GM10847 (cell line): Measurements from ENCODE around the gene PLEKHG4.

Source experiments
- POLR2A ChIP-seq: IDR thresholded peaks from 2 replicates; pipeline ENCODE4 v1.6.1; 2011; ENCODE audit not compliant: insufficient read length; ENCODE audit errors: extremely low read depth

PLEKHG4 gene

DNA sequence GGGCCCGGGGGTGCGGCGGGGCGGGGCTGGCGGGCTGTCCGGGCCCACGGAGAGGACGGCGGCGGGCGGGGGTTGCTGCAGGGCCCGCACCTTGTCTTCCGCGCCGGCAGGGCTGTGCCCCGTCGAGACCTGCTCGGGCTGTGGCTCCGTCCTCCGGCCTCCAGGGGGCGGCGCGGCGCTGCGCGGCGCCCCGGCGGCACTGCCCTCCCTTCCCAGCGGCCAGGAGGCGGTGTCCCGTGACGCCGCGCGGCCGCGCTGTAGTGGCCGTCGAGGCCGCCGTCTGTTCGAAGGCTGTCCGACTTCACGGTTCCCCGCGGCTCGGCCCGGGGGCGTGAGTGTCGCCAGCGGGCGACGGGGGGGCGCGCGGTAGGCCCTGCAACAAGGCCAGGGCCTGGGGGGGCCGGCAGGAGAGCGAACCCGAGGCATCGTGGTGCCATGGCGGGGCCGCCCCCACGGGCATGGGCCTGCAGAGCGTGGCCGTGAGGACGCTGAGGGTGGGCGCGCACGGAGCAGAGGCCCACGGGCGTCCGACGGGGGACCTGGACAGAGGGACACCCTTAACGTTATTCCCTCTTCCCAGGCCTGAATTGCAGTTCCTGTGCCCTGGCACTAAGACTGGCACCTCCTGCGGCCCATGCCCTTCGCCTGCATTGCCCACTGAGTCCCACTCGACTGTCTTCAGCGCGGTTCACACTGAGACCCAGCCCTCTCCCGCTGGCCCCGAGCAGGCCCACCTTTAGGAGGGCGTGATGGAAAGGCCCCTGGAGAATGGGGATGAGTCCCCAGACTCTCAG lies at the start of gene PLEKHG4:
TSS of gene PLEKHG4 (plus strand) at position 237 of the 794 bp plus-strand sequence. CDS start at position 750, 513 bp downstream.
- peak; percentile 25 for TF ChIP-seq POLR2A

- no peak for TF ChIP-seq POLR2A
Measured at GRCh38 chr16:67229906-67230808, 49.2 kb upstream of the PLEKHG4 start.

- TF ChIP-seq POLR2A = no peak
Measured at GRCh38 chr16:67230809-67231660, 48.3 kb upstream of the PLEKHG4 start.

GRCh38 chr16:67233596-67233995 lies 45.7 kb upstream of the PLEKHG4 start:
- no peak for TF ChIP-seq POLR2A

- no peak for TF ChIP-seq POLR2A
Measured at GRCh38 chr16:67234180-67234597, 45.1 kb upstream of the PLEKHG4 start.

DNA sequence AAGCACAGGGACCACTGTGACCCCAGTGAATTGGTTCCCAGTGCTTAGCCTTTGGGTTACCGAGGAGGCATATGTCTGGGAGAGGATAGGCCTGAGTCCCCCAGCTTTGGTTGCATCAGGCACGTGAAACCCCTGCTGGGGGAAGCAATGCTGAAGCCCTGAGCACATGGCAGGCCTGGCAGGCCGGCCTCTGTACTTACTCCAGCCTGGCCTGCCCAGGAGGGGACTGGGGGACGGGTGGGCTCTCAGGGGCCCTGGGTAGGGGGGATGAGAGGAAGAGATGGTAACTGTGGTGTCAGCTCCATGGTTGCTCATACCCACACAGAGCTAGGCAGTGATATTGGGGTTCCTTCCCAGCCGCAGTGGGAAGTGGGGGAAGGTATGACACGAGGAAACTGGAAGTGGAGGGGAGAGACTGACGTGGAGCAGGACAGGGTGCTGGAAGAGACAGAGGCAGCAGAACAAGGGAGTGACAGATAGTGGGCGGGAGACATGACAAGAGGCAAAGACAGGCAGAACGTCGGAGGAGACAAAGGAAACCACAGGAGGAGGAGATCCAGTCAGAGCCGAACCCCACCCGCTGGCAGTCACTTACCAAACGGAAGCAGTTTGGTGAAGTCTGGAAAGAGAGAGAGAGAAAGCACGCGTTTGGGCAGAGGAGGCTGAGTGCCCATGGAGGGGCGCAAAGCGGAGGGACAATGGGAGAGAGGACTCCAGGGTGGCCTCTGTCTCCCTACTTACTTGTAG lies 43.3 kb upstream of the PLEKHG4 start:
- TF ChIP-seq POLR2A = no peak

GRCh38 chr16:67236563-67237395 lies 42.6 kb upstream of the PLEKHG4 start:
- no peak for TF ChIP-seq POLR2A

DNA sequence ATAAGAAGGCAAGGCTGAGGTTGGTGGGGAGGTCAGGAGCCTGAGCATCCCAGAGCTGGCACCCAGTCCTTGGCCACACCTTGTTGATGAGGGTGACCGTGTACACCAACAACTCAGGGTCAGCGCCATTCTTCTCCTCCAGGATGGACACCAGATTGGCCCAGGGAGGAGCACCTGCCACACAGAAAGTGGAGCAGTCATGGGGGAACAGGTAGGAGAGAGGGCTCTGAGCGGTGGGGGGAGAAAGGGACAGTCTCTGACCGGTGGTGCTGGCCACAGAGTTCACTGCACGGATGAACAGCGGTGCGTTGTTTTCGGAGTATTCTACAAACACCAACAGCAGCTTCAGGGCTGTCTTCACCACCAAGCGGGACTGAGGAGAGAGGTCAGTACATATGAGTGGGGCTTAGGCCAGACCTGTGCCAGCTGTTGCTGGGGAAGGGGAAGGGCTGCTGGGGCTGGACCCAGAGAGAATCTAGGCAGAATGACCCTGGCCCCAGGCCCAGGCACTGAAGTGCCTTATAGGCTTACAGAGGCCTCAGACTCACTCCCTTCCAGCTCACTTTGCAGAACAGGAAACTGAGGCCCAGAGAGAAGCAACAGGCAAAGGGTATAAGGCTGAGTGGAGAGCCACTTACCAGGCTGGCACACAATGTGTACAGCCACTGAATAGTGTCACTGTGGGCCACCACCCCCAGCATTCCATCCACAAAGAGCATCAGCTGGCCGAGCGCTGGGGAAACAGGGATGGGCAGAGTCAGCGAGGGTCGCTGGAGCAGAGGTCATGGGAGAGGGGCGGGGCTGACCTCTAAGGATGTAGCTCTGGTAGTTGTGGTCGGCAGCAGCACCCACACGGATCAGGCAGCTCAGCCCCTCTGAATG lies 41.7 kb upstream of the PLEKHG4 start:
- TF ChIP-seq POLR2A = no peak

GRCh38 chr16:67238278-67238575 lies 41.1 kb upstream of the PLEKHG4 start:
- TF ChIP-seq POLR2A = no peak

- no peak for TF ChIP-seq POLR2A
Measured at GRCh38 chr16:67238806-67239470, 40.4 kb upstream of the PLEKHG4 start.

DNA sequence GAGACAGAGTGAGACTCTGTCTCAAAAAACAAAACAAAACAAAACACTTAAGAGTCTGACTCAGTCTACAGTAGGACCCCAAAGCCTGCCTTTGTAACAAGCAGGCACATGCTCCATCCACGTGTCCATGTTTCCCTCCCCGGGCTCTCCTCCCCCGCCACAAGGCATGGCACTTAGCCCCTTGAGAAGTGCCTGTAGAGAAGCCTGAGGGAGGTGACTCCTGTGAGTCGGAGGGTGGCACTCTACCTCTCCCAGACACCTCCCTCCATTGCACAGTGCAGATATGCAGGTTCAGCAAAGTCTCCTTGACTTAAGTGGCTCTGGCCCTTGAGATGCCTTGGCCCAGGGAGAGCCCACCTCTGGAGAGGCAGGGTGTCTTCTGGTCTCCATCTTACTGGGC lies 38.8 kb upstream of the PLEKHG4 start:
- TF ChIP-seq POLR2A = no peak
